NCI-H2081 treated with DMSO at 0.1 percent for 48 hours (cell line): ENCODE data around the gene PGAM2.

Experiments used
- DNase-seq: peaks from one replicate; lab custom pipeline; 2025; lab: John Stamatoyannopoulos, UW

Gene PGAM2

DNA sequence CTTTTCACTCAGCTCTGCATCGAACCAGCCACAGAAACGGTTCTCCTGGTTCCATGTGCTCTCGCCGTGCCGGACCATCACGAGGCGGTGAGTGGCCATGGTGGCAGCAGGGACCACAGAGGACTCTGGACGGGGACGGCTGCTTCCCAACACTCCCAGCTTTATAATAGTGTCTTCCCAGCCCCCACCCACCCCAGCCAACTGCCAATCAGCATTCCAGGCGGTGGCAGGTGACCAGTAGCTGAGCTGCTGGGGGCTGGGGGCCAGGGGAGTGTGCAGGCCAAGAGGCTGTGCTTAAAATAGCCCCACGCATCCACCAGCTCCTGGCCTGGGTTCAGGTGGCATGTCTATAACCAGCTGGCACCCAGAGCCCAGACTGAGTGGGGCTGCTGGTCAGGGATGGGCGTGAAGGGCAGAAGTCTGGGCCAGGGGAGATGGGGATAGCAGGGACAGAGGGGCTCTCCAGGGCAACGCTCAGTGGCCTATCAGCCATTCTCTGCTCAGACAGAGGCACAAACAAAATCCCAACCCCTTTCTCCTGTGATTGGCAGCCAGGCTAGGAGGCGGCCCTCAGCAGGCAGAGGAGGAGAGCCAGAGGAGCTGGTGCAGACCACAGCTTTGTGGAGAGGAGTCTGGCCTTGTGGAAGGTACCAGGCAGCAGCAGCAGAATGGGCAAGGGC lies at the start of gene PGAM2:
Gene PGAM2 (minus strand): TSS at position 137 of the 680 bp plus-strand sequence. CDS start 38 bp downstream, at position 99.
- no peak for DNase-seq

DNA sequence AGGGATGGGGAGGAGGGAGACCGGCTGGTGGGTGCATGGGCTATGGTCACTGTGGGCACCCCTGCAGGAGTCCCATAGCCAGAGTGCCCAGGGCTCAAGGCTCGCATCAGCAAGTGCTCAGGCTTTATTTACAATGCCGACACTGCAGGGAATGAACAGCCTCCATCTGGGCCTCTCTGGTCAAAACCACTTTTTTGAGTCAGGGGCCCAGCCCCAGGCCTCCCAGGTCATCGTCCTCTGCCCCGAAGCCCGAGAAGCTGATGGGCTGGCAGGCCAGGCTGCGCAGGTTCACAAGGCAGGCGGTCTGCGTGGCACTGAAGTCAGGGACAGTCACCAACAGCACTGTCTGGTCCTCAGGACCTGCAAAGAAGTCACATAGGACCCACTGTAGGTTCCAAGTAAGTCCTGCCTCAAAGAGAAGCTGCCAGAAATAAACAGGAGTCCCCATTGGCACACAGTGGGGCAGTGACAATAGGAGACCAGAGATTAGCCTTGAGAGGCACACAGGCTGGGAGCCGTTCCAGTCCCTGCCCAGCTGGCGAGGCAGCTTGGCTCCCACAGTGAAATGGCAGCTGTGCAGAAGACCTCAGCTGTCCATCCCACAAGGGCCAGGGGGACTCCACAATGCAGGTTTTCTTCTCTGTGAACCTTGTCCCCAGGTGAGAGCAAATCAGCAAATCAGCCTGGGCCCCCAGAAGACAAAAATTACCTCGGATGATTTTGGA lies 49.4 kb upstream of the PGAM2 start:
- DNase-seq: no peak

DNA sequence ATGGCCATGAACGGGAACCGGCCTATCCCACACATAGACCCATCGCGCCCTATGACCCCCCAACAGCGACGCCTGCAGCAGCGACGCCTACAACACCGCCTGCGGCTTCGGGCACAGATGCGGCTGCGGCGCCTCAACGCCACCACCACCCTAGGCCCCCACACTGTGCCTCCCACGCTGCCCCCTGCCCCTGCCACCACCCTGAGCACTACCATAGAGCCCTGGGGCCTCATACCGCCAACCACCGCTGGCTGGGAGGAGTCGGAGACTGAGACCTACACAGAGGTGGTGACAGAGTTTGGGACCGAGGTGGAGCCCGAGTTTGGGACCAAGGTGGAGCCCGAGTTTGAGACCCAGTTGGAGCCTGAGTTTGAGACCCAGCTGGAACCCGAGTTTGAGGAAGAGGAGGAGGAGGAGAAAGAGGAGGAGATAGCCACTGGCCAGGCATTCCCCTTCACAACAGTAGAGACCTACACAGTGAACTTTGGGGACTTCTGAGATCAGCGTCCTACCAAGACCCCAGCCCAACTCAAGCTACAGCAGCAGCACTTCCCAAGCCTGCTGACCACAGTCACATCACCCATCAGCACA lies 48.5 kb upstream of the PGAM2 start:
- DNase-seq: no peak

DNA sequence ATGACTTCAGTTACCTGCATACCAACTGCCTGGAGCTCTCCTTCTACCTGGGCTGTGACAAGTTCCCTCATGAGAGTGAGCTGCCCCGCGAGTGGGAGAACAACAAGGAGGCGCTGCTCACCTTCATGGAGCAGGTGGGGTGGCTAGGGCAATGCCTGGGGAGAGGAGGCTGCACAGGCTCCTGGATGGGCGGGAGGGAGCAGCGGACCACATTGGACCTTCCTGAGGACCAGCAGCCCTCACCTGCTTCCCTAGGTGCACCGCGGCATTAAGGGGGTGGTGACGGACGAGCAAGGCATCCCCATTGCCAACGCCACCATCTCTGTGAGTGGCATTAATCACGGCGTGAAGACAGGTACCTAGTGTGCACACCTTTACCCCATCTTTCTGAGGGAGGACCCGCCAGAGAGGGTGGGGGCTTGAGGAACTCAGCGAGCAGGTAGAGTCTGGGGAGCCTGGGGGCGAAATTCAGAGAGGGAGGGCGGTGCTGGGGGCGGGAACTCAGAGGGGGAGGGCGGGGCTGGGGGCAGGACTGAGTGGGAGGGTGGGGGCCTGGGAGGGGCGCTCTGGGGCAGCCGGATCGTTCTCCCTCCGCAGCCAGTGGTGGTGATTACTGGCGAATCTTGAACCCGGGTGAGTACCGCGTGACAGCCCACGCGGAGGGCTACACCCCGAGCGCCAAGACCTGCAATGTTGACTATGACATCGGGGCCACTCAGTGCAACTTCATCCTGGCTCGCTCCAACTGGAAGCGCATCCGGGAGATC lies 47.8 kb upstream of the PGAM2 start:
- DNase-seq: no peak

DNA sequence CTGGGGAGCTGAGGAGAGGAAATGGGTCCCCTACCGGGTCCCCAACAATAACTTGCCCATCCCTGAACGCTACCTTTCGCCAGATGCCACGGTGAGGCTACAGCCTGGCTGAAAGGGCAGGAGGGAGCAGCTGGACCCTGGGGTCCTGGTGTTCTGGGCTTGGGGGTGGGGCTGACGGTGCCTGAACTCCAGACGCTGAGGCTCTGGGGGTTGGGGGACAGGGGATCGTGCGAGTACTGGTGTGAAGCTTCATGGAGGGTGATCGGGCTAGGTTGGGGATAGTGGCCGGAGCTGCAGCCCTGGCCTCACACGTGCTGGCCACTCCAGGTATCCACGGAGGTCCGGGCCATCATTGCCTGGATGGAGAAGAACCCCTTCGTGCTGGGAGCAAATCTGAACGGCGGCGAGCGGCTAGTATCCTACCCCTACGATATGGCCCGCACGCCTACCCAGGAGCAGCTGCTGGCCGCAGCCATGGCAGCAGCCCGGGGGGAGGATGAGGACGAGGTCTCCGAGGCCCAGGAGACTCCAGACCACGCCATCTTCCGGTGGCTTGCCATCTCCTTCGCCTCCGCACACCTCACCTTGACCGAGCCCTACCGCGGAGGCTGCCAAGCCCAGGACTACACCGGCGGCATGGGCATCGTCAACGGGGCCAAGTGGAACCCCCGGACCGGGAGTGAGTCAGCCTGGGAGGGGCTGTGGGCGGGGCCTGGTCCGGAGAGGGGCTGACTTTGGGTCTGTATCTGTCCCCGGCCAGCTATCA lies 47.0 kb upstream of the PGAM2 start:
- no peak for DNase-seq

DNA sequence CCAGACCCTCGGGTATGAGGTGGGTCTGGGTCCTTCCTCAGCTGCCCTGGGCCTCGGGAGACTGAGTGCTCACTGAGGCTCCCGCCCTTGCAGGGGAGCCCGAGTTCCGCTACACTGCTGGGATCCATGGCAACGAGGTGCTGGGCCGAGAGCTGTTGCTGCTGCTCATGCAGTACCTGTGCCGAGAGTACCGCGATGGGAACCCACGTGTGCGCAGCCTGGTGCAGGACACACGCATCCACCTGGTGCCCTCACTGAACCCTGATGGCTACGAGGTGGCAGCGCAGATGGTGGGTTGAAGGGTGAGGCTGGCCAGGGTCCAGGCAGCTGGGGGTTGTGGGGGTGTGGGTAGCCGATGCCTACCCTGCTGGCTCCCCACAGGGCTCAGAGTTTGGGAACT lies 46.4 kb upstream of the PGAM2 start:
- DNase-seq: no peak

DNA sequence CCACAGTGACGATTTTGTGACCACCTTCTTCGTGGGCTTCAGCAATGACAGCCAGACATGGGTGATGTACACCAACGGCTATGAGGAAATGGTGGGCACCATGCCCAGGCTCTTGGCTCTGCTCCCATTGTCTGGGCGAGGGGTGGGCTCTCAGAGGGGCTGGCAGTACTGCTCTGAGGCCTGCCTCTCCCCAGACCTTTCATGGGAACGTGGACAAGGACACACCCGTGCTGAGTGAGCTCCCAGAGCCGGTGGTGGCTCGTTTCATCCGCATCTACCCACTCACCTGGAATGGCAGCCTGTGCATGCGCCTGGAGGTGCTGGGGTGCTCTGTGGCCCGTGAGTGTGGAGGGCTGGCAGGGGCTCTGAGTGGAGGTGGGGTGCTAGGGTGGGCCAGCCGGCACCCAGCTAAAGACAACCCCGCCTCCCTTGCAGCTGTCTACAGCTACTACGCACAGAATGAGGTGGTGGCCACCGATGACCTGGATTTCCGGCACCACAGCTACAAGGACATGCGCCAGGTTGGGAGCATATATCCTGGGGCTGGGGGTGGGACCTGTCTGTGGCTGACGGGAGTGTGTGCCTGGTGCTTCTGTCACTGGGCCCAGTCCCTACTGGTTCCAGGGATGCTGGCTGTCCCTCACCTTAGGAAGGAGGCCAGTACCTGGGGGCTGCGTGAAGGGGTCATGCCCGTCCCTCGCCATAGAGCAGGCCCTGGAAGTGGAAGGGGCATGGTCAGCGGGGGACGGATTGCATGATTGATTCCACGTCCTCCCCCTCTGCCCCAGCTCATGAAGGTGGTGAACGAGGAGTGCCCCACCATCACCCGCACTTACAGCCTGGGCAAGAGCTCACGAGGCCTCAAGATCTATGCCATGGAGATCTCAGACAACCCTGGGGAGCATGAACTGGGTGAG lies 45.6 kb upstream of the PGAM2 start:
- no peak for DNase-seq

DNA sequence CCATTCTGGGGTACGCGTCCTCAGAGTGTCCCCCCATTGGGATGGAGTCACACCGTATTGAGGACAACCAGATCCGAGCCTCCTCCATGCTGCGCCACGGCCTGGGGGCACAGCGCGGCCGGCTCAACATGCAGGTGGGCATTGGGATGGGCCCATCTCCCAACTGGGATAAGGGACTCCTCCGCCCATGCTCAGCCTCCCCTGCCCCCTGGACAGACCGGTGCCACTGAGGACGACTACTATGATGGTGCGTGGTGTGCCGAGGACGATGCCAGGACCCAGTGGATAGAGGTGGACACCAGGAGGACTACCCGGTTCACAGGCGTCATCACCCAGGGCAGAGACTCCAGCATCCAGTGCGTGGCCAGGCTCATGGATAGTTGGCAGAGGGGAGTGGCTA lies 44.6 kb upstream of the PGAM2 start:
- no peak for DNase-seq

DNA sequence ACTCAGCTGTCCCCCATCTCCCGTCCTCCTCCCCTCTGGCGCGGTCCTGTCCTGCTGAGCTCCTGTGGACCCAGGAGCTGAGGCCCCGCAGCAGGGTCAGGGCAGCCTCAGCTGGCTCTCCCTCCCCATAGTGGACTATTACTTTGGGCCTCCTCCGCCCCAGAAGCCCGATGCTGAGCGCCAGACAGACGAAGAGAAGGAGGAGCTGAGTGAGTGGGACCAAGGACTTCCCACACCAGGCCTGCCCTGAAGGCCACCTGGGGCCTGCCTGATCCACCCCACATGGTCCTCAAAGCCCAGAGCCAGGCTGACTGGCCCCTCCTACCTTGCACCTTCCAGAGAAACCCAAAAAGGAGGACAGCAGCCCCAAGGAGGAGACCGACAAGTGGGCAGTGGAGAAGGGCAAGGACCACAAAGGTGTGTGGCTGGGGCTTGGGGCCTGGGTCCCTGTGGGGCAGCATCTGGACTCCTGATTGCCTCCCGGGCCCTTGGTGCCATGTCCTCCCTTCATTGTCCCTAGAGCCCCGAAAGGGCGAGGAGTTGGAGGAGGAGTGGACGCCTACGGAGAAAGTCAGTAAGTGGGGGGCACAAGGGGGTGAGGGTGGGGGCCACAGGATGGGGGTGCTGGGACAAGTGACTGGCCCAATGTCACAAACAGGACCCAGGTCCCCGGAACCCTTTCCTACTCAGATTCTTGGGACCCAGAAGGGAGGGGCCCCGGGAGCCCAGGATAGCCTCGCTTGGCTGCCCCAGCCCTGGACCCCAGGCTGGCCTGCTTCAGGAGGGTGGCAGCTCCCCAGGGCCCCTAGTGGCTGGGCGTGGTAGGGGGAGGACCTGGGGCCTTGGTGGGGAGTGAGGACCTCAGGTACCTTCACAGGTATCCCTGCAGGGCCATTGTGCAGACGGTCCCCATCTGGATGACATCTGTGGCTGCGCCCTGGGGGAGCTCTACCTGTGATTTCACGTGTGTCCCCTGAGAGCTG lies 43.7 kb upstream of the PGAM2 start:
- DNase-seq: no peak

DNA sequence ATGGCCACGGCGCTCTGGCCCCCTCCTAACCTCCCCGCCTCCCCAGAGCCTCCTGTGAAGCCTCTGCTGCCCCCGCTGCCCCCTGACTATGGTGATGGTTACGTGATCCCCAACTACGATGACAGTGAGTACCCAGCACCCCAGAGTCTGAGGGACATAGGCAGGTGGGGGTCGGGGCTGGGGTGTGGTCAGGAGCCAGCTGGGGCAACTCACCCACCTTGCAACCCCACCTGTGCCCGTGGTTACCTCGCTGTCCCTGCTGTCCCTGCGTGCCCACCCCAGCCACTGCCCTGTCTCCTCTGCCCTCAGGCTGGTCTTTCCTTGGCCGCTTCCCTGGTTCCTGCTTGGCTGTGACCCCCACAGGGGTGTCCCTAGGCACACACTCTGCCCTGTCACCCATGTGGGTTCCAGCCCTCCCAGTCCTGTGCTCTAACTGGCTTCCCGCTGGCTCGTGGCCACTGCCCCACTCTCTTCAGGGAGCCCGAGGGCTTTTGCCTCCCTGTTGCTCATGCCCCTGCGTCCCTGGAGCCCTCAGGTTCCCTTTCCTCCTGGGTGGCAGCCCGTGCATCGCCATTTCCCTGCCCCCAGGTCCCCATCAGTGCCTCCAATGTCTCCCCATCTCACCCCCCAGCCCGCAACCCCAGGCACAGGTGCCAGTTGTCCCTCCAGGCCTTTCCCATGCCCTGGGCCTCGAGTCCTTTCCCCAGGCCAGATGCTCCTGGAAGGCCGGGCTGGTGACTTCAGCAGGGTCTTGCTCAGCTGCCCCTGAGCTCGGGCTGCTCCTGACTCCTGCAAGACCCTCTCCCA lies 42.8 kb upstream of the PGAM2 start:
- DNase-seq: no peak

DNA sequence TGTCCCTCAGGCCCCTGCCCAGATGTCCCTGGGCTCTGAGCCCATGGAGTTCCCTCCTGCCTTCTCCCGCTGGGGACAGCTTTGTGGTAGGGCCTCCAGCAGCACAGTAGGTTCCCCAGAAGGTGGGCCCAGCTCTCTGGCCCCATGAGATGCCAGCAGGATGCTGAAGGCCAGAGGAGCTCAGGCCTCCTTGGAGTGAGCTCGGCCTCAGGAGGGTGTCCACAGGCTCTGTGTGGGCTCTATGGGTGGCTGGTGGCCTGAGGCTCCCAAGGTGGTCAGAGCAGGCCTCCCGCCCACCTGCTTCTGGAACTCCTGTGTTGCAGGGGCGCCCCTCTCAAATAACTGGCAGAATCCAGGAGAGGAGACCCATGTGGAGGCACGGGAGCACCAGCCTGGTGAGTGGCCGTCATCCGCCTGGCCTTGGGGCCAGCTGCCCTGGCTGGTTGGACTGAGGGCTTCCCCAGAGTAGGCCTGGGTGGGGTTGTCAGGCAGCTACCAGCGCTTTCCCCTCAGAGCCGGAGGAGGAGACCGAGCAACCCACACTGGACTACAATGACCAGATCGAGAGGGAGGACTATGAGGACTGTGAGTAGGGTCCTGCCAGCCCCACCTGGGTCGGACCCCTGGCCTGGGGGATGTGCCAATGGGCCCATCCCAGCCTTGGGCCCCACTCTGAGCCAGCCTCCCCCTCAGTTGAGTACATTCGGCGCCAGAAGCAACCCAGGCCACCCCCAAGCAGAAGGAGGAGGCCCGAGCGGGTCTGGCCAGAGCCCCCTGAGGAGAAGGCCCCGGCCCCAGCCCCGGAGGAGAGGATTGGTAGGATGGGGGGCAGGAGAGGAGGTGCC lies 42.0 kb upstream of the PGAM2 start:
- no peak for DNase-seq

DNA sequence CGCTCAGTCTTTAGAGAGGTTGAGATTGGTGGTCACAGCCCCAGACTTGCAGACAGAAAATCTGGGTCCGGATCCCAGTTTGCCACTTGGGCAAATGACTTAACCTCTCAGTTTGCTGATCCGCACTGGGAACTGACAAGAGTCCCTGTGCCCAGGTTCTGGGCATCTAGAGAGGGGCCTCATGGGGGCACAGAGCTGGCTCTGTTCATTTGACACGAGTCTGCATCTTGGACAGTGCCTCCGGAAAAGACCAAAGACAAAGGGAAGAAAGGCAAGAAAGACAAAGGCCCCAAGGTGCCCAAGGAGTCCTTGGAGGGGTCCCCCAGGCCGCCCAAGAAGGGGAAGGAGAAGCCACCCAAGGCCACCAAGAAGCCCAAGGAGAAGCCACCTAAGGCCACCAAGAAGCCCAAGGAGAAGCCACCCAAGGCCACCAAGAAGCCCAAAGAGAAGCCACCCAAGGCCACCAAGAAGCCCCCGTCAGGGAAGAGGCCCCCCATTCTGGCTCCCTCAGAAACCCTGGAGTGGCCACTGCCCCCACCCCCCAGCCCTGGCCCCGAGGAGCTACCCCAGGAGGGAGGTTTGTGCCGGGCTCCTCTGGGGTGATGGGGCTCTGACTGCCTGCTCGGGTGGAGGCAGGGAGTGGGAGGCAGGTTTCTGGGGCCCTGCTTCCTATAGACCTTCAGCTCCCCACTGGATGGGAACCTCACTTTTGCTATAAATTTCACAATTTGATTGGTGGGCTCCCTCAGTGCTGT lies 41.1 kb upstream of the PGAM2 start:
- DNase-seq: no peak

DNA sequence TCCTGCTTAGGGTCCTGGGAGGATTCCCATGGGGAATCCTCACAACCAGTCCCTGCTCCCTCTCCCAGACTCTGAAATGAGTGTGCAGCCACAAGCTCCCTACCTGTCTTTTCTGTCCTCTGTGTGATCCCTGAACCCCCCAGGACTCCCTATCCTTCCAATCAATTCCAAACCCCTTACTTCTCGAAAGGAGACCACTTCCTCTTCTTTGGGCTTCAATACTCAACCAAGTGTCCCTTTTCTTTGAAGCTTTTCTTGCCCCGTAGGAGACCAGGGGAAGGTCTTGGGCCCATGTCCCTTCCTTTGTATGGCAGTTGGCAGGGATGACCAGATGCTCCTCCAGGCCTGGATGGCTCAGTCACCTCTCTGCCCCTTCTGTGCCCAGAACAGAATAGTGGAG lies 40.5 kb upstream of the PGAM2 start:
- DNase-seq: no peak

DNA sequence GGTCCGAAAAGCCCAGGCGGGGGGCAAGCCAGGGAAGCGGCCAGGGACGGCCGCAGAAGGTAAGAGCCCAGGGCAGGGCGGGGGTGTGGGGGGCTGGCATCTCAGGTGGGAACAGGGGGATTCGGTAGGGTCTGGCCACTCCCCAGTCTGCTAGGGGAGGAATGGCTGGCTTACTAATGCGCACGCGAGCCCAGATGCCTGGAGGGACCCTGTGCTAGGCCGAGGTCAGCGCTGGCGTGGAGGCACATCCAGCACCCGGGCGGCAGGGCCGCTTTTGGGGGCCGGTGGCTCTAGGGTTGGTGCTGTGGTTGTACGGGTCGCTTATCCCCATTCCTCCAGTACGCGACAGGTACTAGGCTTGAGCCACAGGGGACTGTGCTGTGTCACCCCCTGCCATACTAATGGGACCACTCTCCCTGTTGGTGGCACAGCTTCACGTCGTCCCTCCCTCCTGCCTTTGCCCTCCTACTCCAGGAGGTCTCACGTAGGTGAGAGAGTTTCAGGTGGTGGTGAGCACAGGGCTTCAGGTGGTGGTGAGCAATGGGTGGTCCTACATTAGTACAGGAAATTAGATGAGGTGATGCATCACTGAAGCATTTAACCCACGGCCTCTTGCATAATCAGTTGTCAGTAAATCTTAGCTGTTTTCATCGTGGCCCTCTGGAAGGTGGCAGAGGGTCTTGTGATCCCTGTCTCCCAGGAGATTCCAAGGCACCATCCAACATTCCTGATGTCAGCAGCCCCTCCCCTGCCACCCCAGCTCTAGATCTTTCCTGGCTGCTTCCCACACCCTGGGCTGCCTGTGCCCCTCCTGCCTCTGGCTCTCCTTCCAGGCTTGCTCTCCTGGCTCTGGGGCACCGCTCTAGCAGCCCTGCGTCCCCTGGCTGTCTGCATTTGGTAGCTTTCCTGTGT lies 39.7 kb upstream of the PGAM2 start:
- DNase-seq: no peak

DNA sequence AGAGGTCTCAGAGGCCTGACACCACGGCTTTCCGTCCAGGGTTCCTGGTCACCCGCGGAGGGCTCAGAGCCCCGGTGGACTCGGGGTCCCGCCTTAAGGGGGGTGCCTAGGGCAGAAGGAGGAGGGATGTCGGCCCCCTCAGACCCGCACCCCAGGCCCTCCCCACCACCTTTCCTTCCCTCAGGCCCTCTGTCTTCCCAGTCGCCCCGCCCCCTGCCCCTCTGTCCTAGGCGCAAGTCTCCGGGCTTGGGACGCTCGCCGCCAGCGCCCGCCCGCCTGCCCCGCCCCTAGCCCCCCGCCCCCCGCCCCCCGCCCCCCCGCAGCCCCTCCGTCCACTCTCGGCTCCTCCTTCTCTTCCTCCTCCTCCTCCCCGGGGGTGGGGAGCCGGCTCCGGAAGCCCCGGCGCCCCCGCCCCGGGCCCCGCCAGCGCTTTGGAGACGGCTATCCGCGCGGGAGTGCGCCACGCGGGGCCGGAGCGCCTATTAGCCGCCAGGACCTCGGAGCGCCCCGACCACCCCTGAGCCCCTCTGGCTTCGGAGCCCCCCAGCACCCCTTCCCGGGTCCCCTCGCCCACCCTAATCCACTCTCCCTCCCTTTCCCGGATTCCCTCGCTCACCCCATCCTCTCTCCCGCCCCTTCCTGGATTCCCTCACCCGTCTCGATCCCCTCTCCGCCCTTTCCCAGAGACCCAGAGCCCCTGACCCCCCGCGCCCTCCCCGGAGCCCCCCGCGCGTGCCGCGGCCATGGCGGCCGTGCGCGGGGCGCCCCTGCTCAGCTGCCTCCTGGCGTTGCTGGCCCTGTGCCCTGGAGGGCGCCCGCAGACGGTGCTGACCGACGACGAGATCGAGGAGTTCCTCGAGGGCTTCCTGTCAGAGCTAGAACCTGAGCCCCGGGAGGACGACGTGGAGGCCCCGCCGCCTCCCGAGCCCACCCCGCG lies 38.8 kb upstream of the PGAM2 start, which contains the start of gene AEBP1:
Gene AEBP1 (plus strand): TSS at position 423 of the 937 bp plus-strand sequence. CDS start 321 bp downstream, at position 744.
- DNase-seq: no peak
